Gastrocnemius medialis (tissue), 4 donors: ENCODE results near the gene WDFY3.

Experiments used
- POLR2A ChIP-seq, 2 donors: fragments of 450-650 bp; IDR thresholded peaks; one replicate each; pipeline ENCODE4 v1.6.1; 2017; ENCODE audit warnings: antibody characterized with exemption in 2 of 2, mild to moderate bottlenecking in 2 of 2, moderate library complexity in 2 of 2
- TF ChIP-seq, protein P1 (sequence below), 5 experiments: fragments of 450-650 bp in 3 of 5; fragments of 200-600 bp in 2 of 5; sonication (generic) in 2 of 5; IDR thresholded peaks in 4 of 5; conservative IDR thresholded peaks in 1 of 5; 1 replicate in 4 of 5; 2 replicates in 1 of 5; pipeline ENCODE4 v1.5.1; 2016 to 2019; ENCODE audit warnings: antibody characterized with exemption in 5 of 5, mild to moderate bottlenecking in 3 of 5, moderate library complexity in 3 of 5

DNA sequence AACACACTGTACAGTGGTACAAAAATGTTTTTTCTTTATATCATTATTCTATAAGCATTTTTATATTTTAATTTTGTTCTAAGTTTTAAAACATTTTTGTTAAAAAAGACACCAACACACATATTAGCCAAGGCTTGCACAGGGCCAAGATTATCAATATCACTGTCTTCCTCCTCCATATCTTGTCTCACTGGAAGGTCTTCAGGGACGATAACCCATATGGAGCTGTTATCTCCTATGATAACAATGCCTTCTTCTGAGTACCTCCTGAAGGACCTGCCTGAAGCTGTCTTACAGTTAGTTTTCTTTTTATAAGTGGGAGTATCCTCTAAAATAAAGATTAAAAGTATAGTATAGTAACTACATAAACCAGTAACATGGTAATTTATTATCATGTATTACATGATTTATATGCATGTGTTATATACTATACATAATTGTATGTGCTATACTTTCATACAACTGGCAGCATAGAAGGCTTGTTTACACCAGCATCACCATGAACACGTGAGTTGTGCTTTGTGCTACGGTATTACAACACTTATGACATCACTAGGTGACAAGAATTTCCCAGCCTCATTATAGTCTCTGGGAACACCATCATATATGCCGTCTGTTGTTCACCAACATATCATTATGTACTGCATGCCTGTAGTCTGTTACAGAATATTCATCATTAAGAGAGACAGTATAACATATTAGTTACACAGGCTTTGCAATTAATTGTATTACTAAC is 90.7 kb downstream of the WDFY3 start:
- TF ChIP-seq, protein P1, sequence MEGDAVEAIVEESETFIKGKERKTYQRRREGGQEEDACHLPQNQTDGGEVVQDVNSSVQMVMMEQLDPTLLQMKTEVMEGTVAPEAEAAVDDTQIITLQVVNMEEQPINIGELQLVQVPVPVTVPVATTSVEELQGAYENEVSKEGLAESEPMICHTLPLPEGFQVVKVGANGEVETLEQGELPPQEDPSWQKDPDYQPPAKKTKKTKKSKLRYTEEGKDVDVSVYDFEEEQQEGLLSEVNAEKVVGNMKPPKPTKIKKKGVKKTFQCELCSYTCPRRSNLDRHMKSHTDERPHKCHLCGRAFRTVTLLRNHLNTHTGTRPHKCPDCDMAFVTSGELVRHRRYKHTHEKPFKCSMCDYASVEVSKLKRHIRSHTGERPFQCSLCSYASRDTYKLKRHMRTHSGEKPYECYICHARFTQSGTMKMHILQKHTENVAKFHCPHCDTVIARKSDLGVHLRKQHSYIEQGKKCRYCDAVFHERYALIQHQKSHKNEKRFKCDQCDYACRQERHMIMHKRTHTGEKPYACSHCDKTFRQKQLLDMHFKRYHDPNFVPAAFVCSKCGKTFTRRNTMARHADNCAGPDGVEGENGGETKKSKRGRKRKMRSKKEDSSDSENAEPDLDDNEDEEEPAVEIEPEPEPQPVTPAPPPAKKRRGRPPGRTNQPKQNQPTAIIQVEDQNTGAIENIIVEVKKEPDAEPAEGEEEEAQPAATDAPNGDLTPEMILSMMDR (IDR thresholded peaks at IDR 0.05 in 4 of 5, conservative IDR thresholded peaks at IDR 0.05 in 1 of 5) = no peak
- TF ChIP-seq POLR2A (IDR thresholded peaks at IDR 0.05) = no peak
